NAMALWA (cell line): ENCODE results near the gene RASIP1.
A peak's percentile ranks its signal among the peaks of the same experiment; 100 is the strongest.
"Not testable (repeated sequence)": the region's sequence is repeated elsewhere in the genome, so short reads cannot be mapped to it uniquely, and the experiment has no call there.

Source experiments
- DNase-seq: peaks from one replicate; pipeline ENCODE4 v3.0.0-alpha.2; 2015; ENCODE audit warnings: low spot score

The RASIP1 gene

GRCh38 chr19:48735031-48735615 lies 5.3 kb downstream of the RASIP1 start:
- DNase-seq, result no peak

DNA sequence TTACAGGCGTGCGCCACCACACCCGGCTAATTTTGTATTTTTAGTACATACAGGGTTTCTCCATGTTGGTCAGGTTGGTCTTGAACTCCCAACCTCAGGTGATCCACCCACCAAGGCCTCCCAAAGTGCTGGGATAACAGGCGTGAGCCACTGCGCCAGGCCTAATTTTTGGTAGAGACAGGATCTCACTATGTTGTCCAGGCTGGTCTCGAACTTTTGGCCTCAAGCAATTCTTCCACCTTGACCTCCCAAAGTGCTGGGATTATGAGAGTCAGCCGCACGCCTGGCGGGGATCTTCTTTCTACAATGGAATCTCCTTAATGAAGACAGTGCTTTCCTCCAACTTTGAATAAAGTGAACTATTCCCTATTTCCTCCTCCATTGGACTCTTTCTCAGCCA lies 5.8 kb downstream of the RASIP1 start:
- no peak for DNase-seq

DNA sequence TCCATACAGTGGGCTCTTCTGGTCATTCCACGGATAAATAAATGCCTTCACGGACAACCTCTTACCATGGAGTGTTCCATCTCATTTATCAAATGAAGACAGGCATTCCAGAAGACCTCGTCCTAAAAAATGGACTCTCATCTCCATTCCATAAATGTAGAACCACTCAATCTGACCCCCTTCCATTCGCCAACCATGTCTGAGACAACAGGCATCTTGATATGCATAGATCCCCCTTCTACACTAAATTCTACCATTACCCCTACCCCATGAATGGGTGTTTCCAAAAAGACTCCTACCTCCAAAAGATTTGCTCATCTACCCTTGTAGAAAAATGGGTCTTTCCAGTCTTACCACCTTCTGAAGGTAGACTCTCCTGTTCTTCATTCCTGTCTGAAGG lies 9.0 kb downstream of the RASIP1 start:
- no peak for DNase-seq

DNA sequence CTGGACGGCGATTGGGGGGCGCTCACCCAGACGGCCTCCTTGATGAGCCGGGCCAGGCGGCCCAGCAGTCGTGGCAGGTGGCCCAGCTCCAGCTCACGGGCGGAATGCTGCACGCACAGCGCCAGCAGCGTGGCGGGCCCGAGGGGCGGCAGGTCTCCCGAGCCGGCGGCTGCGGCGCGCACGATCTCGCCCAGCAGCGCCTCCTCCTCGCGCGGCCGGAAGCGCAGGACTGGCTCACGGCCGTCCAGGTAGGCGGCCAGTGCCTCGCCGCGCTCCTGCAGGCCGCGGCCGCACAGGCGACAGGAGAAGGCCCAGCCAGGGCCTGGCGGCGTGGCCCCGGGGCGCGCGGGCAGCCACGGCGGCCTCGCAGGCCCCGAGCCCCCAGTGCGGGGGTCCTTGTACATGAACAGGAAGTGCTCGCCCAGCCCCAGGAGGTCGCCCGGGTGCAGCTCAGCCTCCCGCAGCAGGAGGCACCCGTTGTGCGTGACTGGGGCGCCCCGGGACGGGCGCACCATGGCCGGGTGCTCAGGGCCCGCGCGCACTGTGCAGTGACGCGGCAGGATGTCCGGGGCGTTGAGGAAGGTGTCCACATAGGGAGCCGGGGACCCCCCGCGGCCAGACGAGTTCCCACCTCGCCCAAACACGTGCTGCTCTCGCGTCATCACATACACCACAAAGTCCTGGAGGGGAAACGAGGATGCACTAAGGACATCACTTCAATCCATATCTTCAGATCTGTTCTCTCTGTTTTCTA lies 11.3 kb downstream of the RASIP1 start:
- DNase-seq, result no peak

- peak; percentile 82 for DNase-seq
Measured at GRCh38 chr19:48726556-48726955, 13.9 kb downstream of the RASIP1 start.

GRCh38 chr19:48724796-48725753 lies 15.3 kb downstream of the RASIP1 start:
- peak; percentile 94 for DNase-seq

- no peak for DNase-seq
Measured at GRCh38 chr19:48722196-48722708, 18.2 kb downstream of the RASIP1 start.

GRCh38 chr19:48720613-48721296 lies 19.7 kb downstream of the RASIP1 start:
- DNase-seq, result peak; percentile 98

GRCh38 chr19:48720251-48720612 lies 20.2 kb downstream of the RASIP1 start:
- no peak for DNase-seq

DNA sequence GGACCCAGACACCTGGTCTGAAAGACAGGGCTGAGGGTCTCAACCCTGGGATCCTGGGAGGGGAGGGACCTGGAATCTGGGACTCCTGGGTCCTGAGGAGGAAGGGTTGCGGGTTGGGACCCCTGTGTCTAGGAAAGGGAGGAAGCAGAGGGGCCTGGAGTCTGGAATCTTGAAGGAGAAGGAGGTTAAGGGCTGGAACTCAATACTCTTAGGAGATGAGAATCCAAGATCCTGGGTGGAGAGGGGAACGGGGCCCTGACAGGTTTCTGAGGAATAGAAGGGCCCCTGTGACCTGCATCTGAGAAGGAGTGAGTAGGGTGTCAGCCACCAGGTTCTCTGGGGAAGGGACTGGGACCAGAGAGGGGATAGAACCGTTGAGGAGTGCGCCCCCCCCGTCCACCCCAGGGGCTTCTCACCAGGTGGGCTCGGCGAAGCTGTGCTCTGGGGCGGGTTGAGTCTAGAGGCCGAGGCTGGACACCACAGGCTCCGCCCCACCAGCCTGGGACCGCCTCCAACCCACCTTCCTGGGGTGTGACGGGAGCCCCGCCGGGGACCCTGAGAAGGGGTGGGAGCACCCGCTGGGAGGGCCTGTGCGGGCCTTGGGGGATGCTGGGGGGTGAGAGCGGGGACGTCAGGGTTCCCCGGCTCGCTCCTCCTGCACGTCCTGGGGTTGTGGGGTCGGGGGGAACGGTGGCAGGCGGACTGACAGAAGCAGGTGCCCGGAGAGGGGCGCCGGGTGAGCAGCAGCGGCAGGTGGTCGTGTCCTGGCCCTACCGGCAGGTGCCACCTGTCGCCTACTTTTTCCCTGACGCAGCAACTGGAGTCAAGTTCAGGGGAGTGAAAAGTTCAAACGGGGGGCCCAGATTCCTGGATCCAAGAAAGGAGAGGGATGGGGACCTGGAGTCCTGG lies 20.9 kb downstream of the RASIP1 start, which contains the start of gene MAMSTR:
MAMSTR (minus strand) TSS at position 463 of the 909 bp plus-strand sequence. CDS start 694 bp downstream, outside the sequence.
- DNase-seq, result no peak

- no peak for DNase-seq
Measured at GRCh38 chr19:48718711-48719231, 21.6 kb downstream of the RASIP1 start.

DNA sequence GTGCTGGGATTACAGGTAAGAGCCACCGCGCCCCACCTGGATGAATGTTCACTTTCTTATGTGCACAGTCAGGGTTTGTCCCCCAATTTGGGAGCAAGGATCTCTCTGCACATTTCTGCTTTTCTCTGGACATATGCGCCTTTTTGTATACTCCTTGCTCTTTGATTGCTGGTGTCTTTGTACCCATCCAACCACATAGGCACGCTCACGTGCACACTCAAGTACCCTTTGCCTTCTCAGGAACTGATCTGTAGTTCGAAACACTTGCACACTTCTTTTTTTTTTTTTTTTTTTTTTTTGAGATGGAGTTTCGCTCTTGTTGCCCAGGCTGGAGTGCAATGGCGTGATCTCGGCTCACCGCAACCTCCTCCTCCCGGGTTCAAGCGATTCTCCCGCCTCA lies 22.3 kb downstream of the RASIP1 start:
- DNase-seq, result not testable (repeated sequence)

GRCh38 chr19:48716562-48717291 lies 23.7 kb downstream of the RASIP1 start:
- DNase-seq, result no peak

GRCh38 chr19:48715681-48716171 lies 24.7 kb downstream of the RASIP1 start:
- no peak for DNase-seq

DNA sequence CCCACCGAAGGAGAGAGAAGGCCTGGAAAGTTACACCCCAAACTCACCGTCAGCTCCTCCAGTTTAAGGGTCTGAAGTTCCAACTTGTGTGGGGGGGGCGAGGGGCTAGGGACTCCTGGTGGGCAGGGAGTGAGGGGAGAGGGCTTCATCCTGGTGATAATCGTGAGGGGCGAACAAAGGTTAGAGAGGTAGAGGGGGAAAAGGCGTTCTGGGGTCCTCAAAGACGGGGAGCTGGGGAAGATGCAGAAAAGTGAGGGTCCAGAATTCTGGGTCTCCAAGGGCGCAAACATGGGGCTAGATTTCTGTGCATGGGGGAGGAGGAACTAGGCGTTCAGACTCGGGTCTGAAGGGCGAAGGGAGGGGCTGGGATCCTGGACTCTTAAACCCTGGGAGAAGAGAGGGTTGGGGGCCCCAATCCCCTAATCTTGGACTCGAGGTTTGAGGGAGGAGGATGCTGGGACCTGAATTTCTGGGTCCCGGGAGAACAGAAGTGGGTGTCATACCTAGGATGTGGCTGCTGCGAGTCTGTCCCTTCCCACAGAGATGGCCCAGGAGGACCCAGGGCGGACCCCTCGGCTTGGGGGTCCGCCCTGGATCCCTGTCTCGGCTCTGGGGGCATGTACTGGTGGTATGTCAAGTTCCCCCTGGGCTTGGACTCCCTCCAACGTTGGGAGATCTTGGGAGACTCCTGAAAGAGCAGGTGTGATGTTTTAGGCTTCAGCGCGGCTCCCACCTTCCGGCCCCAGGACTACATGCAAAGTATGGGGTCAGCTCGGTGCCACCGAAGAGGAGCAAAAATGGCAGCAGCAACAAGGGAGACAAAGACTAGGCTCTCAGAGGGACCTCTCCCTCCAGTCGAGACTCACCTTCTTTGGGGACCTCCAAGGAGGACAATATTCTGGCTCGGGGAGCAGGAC lies 25.4 kb downstream of the RASIP1 start:
- no peak for DNase-seq

DNA sequence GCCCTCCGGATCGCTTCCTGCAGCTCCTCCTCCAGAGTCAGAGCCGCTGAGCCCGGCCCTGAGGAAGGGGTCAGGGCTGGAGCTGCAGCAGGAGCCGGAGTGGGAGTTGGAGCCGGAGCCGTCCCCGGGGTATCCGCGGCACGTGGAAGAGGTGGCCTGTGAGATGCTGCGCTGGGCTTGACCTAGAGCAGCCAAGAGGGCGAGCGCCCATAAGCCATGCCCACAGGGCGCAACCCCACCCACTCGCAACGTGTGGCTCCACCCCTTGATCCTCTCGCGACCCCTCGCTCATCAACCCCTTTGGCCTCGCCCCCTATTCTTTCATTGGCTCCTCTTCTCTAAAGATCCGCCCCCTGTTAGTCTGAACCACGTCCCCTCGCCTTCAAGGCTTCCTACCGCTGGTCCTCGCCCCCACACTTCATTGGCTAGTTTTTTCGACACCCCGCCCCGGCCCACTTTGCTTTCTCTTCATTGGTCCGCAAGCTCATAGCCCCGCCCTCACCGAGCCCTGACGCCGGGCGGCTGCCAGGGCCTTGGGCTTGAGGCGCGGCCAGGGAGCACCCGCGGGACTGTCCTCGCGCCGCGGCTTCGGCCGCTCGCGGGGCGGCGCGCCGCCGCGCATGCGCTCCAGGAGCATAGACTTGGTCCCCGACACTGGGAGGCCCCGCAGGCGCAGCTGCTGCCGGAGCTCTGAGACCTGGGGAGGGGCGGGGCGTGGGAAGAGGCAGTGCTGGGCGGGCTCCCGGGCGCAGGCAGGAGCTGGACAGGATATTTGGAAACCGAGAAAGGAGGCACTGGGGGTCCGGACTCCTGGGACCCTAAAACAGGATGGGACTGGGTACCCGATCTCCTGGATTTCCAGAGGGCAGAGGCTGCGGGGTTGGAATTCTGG lies 26.3 kb downstream of the RASIP1 start:
- peak; percentile 99 for DNase-seq
